ENCODE data around the gene NAALADL1. TPM values are rescaled to one million over a fixed set of nuclear protein-coding genes. Genes with fewer than 3 reads are reported as not detected.
A peak's percentile ranks its signal among the peaks of the same experiment; 100 is the strongest.

The NAALADL1 gene
- total and polyA plus RNA-seq, 7 donors: 8.8 to 73.1 (median 29.9) TPM

DNA sequence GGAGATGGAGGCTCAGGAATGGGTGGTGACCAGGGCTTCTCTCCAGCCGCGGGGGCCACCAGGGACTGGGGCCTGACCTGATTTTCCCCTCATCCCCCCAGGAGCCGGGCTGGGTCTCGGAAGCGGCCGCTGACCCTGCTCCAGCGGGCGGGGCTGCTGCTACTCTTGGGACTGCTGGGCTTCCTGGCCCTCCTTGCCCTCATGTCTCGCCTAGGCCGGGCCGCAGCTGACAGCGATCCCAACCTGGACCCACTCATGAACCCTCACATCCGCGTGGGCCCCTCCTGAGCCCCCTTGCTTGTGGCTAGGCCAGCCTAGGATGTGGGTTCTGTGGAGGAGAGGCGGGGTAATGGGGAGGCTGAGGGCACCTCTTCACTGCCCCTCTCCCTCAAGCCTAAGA, 29.5 kb upstream of the NAALADL1 start:
- intact Hi-C loops (cut with DNase I): no loop called here
- DNase-seq: no peak
- no peaks in the 10 kb centered on the region for H3K9me3 ChIP-seq
- no peak overlapping the region for H3K4me3 ChIP-seq
- H3K27ac ChIP-seq: no peak overlapping the region
- TF ChIP-seq, protein P1, sequence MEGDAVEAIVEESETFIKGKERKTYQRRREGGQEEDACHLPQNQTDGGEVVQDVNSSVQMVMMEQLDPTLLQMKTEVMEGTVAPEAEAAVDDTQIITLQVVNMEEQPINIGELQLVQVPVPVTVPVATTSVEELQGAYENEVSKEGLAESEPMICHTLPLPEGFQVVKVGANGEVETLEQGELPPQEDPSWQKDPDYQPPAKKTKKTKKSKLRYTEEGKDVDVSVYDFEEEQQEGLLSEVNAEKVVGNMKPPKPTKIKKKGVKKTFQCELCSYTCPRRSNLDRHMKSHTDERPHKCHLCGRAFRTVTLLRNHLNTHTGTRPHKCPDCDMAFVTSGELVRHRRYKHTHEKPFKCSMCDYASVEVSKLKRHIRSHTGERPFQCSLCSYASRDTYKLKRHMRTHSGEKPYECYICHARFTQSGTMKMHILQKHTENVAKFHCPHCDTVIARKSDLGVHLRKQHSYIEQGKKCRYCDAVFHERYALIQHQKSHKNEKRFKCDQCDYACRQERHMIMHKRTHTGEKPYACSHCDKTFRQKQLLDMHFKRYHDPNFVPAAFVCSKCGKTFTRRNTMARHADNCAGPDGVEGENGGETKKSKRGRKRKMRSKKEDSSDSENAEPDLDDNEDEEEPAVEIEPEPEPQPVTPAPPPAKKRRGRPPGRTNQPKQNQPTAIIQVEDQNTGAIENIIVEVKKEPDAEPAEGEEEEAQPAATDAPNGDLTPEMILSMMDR (IDR thresholded peaks at IDR 0.05): no peak
- TF ChIP-seq POLR2A (IDR thresholded peaks at IDR 0.05) (no peak), POLR2AphosphoS5 (IDR thresholded peaks at IDR 0.05) (no peak), EP300 (IDR thresholded peaks at IDR 0.05) (no peak)
- H3K36me3 ChIP-seq: peaks cover 17 to 50% (median 30%) of the 10 kb centered on the region in 4 donors
- no peaks in the 10 kb centered on the region for H3K27me3 ChIP-seq
- 96% methylated on average over 15 of the region's 15 CpGs for WGBS, 2 donors
- peaks cover 0 to 23% (median 20%) of the 10 kb centered on the region in 4 donors for H3K4me1 ChIP-seq

DNA sequence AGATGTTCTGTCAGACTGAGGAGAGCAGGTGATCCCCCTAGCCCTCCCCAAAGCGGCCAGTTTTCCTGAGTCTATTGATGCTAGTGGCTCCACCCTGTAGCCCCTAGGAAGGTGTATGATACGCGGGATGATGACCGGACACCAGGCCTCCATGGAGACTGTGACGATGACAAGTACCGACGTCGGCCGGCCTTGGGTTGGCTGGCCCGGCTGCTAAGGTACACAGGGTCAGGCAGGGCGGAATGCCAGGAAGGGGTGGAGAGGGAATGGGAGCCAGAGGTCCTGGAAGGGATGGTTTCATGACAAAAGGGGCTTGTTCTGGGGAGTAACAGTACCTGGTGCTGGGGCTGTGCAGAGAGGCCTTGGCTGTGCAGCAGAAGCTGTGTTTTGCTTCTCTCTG, 28.9 kb upstream of the NAALADL1 start:
- Histone ChIP-seq H3K27me3 (no peaks in the 10 kb centered on the region), H3K4me1 (peaks cover 0 to 23% (median 20%) of the 10 kb centered on the region in 4 donors), H3K9me3 (no peaks in the 10 kb centered on the region), H3K27ac (no peak overlapping the region), H3K36me3 (peaks cover 17 to 50% (median 30%) of the 10 kb centered on the region in 4 donors), H3K4me3 (no peak overlapping the region)
- 95 to 96% methylated on average over 11 of the region's 11 CpGs for WGBS, 2 donors
- intact Hi-C loops (cut with DNase I): no loop called here
- TF ChIP-seq, protein P1 (IDR thresholded peaks at IDR 0.05): no peak
- TF ChIP-seq EP300 (IDR thresholded peaks at IDR 0.05): no peak
- no peak for TF ChIP-seq POLR2AphosphoS5 (IDR thresholded peaks at IDR 0.05)
- TF ChIP-seq POLR2A (IDR thresholded peaks at IDR 0.05): no peak
- DNase-seq: peak; percentile 65

DNA sequence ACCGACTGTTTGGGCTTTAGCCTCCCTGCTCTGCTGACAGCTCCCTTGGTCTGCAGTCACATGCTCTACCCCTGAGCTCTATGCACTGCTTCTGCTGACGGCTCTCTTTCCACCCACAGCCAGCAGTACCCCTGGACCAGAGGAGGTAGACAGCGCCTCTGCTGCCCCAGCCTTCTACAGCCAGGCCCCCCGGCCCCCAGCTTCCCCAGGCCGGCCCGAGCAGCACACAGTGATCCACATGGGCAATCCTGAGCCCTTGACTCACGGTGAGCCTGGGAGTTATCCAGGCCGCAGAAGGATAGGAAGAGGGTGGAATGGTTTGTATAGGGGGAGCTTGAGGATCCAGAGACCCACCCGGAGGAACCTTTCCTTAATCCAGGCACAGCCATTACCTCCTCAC, 28.5 kb upstream of the NAALADL1 start:
- TF ChIP-seq POLR2AphosphoS5 (IDR thresholded peaks at IDR 0.05) (no peak), EP300 (IDR thresholded peaks at IDR 0.05) (no peak), POLR2A (IDR thresholded peaks at IDR 0.05) (no peak)
- TF ChIP-seq, protein P1 (IDR thresholded peaks at IDR 0.05): no peak
- Histone ChIP-seq H3K27me3 (no peaks in the 10 kb centered on the region), H3K4me1 (peaks cover 0 to 23% (median 20%) of the 10 kb centered on the region in 4 donors), H3K9me3 (no peaks in the 10 kb centered on the region), H3K27ac (no peak overlapping the region), H3K36me3 (peaks cover 17 to 50% (median 30%) of the 10 kb centered on the region in 4 donors), H3K4me3 (no peak overlapping the region)
- no peak for DNase-seq
- WGBS, 2 donors: 92 to 96% methylated on average over 9 of the region's 9 CpGs
- intact Hi-C loops (cut with DNase I): no loop called here

DNA sequence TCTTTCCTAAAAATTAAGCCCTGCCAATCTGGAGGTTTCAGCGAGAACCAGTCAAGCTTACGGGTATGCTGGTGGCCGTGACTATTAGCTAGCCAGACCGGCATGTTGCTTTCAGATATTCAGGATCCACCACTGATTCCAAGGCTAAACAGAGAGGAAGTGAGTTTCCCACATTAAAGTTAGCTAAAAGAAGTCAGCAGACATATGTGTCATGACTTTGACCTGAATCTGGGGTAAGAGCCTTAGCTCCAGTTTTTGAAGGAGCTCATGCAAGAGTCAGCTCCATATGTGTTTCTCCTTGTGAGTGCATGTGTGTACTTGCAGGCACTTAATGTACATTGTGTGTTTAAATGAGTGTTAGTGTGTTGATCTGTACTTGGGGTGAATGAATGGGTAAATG, 27.1 kb upstream of the NAALADL1 start:
- WGBS, 2 donors: 93 to 94% methylated on average over 4 of the region's 4 CpGs

More for the DNA sequence above, 27.1 kb upstream of the NAALADL1 start:
- Histone ChIP-seq H3K36me3 (peaks cover 17 to 50% (median 30%) of the 10 kb centered on the region in 4 donors), H3K4me1 (peaks cover 0 to 23% (median 20%) of the 10 kb centered on the region in 4 donors), H3K9me3 (no peaks in the 10 kb centered on the region), H3K27me3 (no peaks in the 10 kb centered on the region), H3K4me3 (no peak overlapping the region), H3K27ac (no peak overlapping the region)
- TF ChIP-seq POLR2AphosphoS5 (IDR thresholded peaks at IDR 0.05): no peak
- no peak for TF ChIP-seq POLR2A (IDR thresholded peaks at IDR 0.05)
- no peak for TF ChIP-seq EP300 (IDR thresholded peaks at IDR 0.05)
- TF ChIP-seq, protein P1 (IDR thresholded peaks at IDR 0.05): no peak
- no peak for DNase-seq
- intact Hi-C loops (cut with DNase I): loop anchor here (2.0 kb wide), 1 partner anchor 73 kb away; no protein-coding TSS in a partner anchor

All from sigmoid colon (tissue), 7 donors.